ENCODE data around the gene DHFR.

GRCh38 chr5:80625230-80625629 lies 29.6 kb downstream of the DHFR start:
- TF ChIP-seq CTCF (IDR thresholded peaks at IDR 0.05) (no peak), POLR2A (IDR thresholded peaks at IDR 0.05) (no peak)

Measured in esophagus squamous epithelium (tissue), 4 donors.